Bronchial epithelial cell (primary cell): Measurements from ENCODE around the gene FOXRED1. TPM values are rescaled to one million over a fixed set of nuclear protein-coding genes. Genes with fewer than 3 reads are reported as not detected.
"Not testable (repeated sequence)": the region's sequence is repeated elsewhere in the genome, so short reads cannot be mapped to it uniquely, and the experiment has no call there.

Source experiments
- DNase-seq: peaks from one replicate; pipeline ENCODE4 v3.0.0-alpha.2; 2010; ENCODE audit warnings: low read depth
- FAIRE-seq: peaks from 2 replicates; lab custom pipeline; 2011; peaks lifted over from hg19 to GRCh38; lab: Jason Lieb, UNC
- H3K27me3 ChIP-seq: 2 replicates; pipeline ENCODE4 v1.5.1; 2011; ENCODE audit warnings: low read length; ENCODE audit not compliant: control insufficient read depth, insufficient read depth
- H3K36me3 ChIP-seq: 2 replicates; pipeline ENCODE4 v1.5.1; 2011; ENCODE audit warnings: low read length; ENCODE audit not compliant: control insufficient read depth, insufficient read depth
- H3K4me3 ChIP-seq: 2 replicates; pipeline ENCODE4 v1.5.1; 2011; ENCODE audit warnings: mild to moderate bottlenecking, low read depth, low read length, control low read depth
- total RNA-seq: library from RNA; depleted of rRNA; stranded (reverse); fragments of >200 nt; gene quantifications from 2 replicates; pipeline ENCODE4 v1.2.1, GENCODE V29; 2014
- TF ChIP-seq, protein P1 (sequence below): IDR thresholded peaks from 2 replicates; pipeline ENCODE4 v1.5.1; 2011; ENCODE audit warnings: mild to moderate bottlenecking, moderate library complexity, low read length, control low read depth, inconsistent platforms; ENCODE audit not compliant: insufficient read depth, severe bottlenecking

Gene FOXRED1
- total RNA-seq, 1 donor from 2014 or later = 16.8 TPM

GRCh38 chr11:126308271-126308671 lies 39.3 kb downstream of the FOXRED1 start:
- Histone ChIP-seq H3K27me3 (no peaks in the 10 kb centered on the region), H3K4me3 (no peak overlapping the region), H3K36me3 (no peaks in the 10 kb centered on the region)
- TF ChIP-seq, protein P1, sequence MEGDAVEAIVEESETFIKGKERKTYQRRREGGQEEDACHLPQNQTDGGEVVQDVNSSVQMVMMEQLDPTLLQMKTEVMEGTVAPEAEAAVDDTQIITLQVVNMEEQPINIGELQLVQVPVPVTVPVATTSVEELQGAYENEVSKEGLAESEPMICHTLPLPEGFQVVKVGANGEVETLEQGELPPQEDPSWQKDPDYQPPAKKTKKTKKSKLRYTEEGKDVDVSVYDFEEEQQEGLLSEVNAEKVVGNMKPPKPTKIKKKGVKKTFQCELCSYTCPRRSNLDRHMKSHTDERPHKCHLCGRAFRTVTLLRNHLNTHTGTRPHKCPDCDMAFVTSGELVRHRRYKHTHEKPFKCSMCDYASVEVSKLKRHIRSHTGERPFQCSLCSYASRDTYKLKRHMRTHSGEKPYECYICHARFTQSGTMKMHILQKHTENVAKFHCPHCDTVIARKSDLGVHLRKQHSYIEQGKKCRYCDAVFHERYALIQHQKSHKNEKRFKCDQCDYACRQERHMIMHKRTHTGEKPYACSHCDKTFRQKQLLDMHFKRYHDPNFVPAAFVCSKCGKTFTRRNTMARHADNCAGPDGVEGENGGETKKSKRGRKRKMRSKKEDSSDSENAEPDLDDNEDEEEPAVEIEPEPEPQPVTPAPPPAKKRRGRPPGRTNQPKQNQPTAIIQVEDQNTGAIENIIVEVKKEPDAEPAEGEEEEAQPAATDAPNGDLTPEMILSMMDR = no peak
- DNase-seq = no peak
- no peak for FAIRE-seq

GRCh38 chr11:126308771-126309170 lies 39.8 kb downstream of the FOXRED1 start:
- H3K27me3 ChIP-seq, FAIRE-seq, DNase-seq, H3K4me3 ChIP-seq, H3K36me3 ChIP-seq: not testable (repeated sequence)

GRCh38 chr11:126310200-126310991 lies 41.4 kb downstream of the FOXRED1 start:
- peak; percentile 55 for DNase-seq
- Histone ChIP-seq H3K36me3 (no peaks in the 10 kb centered on the region), H3K27me3 (no peaks in the 10 kb centered on the region), H3K4me3 (no peak overlapping the region)
- TF ChIP-seq, protein P1 = peak; percentile 94
- no peak for FAIRE-seq

GRCh38 chr11:126310992-126311310 lies 42.0 kb downstream of the FOXRED1 start:
- H3K4me3 ChIP-seq = no peak overlapping the region
- FAIRE-seq (no peak), DNase-seq (no peak)
- H3K36me3 ChIP-seq = no peaks in the 10 kb centered on the region
- TF ChIP-seq, protein P1 = no peak
- no peaks in the 10 kb centered on the region for H3K27me3 ChIP-seq

GRCh38 chr11:126311401-126312291 lies 42.7 kb downstream of the FOXRED1 start:
- FAIRE-seq = no peak
- no peak overlapping the region for H3K4me3 ChIP-seq
- H3K27me3 ChIP-seq = no peaks in the 10 kb centered on the region
- no peak for DNase-seq
- TF ChIP-seq, protein P1 = no peak
- H3K36me3 ChIP-seq = no peaks in the 10 kb centered on the region

GRCh38 chr11:126312961-126313360 lies 44.0 kb downstream of the FOXRED1 start:
- Histone ChIP-seq H3K36me3 (no peaks in the 10 kb centered on the region), H3K27me3 (no peaks in the 10 kb centered on the region), H3K4me3 (no peak overlapping the region)
- no peak for FAIRE-seq
- TF ChIP-seq, protein P1 = no peak
- DNase-seq = no peak
